ENCODE data around the gene TXNDC12.

TXNDC12 gene

DNA sequence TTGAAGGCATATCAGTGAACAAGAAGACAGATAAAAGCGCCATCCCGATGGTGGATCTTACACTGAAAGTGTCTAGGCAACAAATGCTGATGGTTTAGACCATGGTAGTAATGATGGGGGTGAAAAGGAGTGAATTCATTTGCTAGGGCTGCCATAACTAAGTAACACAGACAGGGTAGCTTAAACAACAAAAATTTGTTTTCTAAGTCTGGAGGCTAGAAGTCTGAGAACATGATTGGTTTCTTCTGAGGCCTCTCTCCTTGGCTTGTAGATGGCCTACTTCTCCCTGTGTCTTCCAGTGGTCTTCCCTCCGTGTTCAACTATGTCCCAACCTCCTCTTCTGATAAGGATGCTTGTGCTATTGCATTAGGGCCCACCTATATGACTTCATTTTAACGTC lies 51.1 kb downstream of the TXNDC12 start:
- FAIRE-seq, result no peak
- DNase-seq (ENCODE audit: insufficient read length, low spot score), result no peak

DNA sequence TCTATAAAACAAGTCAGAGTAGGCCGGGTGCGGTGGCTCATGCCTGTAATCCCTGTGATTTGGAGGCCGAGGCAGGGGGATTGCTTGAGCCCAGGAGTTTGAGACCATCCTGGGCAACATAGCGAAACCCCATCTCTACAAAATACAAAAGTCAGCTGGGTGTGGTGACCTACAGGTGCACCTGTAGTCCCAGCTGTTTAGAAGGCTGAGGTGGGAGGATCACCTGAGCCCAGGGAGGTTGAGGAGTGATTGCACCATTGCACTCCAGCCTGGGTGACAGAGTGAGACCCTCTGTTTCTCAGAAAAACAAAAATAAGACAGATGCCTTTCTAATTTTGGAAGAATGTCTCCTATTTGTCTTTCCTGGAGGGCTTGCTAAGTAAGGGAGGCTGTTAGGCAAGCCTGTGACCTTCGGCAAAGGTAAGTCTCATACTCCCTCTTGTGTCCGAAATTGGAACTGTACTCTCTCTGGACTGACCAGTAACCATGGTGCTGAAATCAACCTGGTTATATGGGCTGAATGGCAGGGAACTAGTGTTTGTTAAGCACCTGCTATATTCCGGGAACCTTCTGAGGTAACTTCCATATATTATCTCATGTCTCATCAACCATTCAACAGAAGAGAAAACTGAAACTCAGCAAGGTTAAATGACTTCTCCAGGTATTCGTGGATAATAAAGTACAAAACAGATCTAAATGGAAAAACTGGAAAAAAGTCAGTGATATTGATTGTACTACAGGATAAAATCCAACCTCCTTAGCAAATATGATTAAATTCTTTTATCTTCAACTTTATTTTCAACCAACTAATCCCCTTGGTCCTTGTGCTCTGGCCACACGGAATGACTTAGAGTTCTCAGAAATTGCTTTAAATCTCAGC lies 52.7 kb downstream of the TXNDC12 start:
- DNase-seq (ENCODE audit: insufficient read length, low spot score) (peak; percentile 83), FAIRE-seq (peak; percentile 36)

DNA sequence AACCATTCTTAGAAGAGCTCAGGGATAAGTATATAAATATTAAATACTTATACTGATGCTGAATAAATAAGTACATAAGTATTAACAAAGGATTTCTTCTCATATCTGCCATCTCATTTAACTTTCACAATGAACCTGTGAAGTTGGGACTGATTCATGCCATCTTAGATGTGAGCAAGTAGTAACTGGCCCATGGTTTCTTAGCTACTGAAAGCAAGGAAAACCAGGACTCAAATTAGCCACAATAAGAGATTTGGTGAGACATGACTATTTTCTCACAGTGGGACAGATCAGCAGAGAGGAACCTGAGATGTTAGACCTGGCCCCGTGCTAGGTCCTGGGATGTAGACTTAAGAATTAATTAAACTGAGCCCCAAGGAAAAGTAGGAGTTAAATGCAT lies 56.3 kb downstream of the TXNDC12 start:
- FAIRE-seq (no peak), DNase-seq (ENCODE audit: insufficient read length, low spot score) (no peak)

DNA sequence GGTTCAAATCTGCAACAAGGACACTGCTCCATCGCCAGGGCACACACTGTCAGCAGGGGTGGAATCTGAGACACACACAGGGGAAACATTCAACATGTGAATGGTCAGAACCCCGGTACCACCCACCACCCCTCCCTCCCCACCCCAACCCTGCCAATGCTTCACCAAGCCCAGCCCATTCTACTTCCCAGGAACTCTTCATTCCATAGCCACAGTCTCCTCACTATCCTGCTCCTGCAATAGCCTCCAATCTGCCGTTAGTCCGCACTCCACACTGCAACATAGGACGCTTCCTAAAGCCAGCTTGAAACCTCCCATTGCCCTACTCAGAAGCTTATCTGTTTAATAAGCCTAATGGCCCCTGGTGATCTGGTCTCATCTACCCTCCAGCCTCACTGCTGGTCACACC lies 57.0 kb downstream of the TXNDC12 start:
- no peak for FAIRE-seq
- no peak for DNase-seq (ENCODE audit: insufficient read length, low spot score)

DNA sequence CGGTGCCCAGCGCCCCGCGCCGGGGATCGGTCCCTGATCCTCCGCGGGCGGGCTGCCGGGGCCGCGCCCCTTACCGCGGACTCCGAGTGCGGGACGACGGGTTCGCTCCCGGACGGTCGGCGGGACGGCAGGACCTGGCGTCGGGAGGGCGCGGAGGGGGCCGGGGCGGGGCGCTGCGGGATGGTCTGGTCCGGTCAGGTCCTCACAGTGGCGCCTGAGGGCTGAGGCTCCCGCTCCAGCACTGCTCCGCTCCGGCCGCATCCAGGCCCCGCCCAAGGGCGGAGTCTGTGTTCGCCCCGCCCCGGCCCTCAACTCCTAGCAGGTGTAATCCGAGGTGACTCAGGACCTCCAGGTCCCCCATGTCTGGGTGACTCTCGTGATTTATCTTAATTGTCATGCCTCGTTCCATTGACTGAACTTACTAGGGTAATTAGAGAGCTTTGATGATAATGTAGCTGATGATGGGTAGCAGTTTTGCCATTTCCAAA lies 64.5 kb downstream of the TXNDC12 start, which contains the start of gene RAB3B:
Gene RAB3B, minus strand, starts transcription at position 223 of the 488 bp plus-strand sequence. CDS start 13,583 bp downstream, outside the sequence.
- FAIRE-seq (no peak), DNase-seq (ENCODE audit: insufficient read length, low spot score) (peak; percentile 84)

DNA sequence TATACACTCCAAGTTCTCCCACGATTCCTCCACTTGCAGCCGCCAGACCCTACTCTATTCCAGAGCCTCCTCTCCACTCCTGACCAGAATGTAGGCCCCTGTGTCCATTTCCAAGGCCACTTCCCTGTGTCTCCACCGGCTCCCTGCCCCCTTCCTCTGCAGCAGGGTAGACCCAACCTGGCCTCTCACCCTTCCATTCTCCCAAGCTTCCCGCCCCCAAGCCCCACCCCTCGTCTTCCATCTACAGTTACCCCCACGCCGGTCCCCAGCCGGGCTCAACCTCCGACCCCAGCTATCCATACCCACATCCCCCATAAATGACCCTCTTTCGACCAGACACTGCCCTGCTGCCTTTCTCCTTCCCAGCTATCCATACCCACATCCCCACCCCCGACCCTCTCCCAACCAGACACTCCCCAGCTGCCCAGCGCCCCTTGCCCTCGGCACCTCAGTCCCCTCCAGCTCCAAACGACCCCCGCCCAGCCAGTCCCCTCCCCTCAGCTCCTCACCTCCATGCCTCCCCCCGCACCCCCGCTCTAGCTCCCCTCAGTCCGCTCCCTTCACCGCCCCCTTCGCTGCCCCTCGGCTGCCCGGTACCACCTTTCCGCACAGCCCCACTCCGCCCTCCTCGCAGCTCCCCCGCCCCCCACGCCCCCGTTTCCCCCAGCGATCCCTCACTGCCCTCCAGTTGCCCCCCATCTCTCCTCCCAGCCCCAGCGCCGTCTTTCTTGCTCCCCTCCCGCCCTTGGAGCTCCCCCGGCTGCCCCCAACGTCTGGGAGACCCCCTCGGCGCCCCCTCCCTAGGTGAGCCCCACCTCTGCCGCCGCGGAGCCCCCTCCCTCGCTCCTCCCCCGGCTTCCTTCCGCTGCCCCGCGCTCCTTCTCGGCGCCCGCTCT lies 65.2 kb downstream of the TXNDC12 start:
- DNase-seq (ENCODE audit: insufficient read length, low spot score), result no peak
- no peak for FAIRE-seq

DNA sequence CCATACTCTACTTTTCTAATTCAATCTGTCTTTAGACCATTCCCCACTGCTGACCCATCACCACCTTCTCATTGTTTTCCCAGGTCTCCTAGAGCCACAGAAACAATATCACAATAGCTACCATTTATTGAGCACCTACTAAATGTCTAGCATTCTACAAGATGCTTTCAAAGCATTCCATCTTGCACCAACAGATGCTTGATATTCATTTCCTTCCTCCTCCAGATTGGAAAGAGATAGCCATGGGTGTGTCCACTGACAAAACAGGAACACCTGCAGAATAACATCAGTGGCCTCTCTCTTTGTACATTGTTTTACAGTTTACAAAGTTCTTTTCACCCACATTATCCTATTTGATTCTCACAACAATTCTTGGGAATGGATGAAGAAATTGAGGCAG lies 66.7 kb downstream of the TXNDC12 start:
- DNase-seq (ENCODE audit: insufficient read length, low spot score) (no peak), FAIRE-seq (no peak)

DNA sequence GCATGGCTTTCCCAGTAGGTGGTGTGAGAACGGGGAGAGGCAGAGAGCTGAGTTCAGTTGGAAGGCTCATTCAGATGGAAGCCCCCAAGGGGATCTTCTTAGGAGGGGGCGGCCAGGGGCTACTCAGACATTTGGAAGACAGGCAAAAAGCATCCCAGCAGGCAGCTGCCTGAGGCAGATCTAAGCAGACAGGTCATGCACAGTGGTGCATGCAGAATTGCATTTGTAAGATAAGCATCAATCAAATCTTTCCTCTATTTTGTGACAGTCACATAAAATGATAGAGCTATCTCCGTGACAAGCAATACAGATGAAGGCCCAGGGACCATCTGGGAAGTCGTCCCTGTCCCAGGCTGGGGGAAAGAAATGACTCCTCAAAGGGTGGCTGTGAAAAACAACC lies 68.3 kb downstream of the TXNDC12 start:
- DNase-seq (ENCODE audit: insufficient read length, low spot score), result no peak
- no peak for FAIRE-seq

DNA sequence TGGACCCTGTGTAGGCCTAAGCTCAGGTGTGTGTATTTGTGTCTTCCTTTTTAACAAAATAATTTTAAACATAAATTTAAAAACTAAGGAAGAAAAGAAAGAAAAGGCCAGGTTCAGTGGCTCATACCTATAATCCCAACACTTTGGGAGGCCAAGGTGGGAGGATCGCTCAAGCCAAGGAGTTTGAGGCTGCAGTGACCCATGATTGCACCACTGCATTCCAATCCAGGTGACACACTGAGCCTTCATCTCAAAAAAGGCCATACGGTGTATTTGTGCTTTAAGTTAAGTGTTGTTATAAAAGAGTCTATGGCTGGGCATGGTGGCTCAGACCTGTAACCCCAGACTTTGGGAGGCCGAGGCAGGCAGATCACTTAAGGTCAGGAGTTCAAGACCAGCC lies 72.8 kb downstream of the TXNDC12 start:
- FAIRE-seq (no peak), DNase-seq (ENCODE audit: insufficient read length, low spot score) (no peak)

DNA sequence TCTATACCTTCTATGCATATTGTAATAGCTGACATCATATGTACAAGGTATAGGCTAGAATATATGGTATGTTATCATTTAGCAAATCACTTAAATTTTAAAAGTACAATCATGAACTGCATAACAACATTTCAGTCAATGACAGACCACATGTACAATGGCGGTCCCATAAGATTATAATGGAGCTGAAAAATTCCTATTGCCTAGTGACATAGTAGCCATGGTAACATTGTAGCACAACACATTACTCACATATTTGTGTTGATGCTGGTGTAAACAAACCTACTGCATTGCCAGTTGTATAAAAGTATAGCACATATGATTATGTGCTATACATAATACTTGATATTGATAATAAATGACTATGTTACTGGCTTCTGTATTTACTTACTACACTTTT lies 73.4 kb downstream of the TXNDC12 start:
- DNase-seq (ENCODE audit: insufficient read length, low spot score) (no peak), FAIRE-seq (no peak)

DNA sequence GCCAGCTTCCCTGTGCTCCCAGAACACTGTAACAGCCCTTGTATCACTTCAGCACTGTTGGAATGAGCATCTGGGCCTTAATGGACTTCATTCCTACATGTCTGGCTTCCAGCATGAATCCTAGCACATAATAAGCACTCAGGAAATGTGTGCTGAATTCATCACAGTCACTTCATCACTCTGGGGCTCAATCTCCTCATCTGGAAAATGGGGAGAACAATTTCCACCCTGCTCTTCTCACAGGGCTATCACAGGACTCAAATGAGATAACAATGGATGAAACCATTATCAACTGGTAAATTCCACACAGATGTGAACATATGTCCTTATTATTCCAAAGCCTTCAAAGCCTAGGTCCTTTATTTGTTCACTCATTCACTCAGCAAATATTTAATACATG lies 76.9 kb downstream of the TXNDC12 start:
- no peak for DNase-seq (ENCODE audit: insufficient read length, low spot score)
- no peak for FAIRE-seq

DNA sequence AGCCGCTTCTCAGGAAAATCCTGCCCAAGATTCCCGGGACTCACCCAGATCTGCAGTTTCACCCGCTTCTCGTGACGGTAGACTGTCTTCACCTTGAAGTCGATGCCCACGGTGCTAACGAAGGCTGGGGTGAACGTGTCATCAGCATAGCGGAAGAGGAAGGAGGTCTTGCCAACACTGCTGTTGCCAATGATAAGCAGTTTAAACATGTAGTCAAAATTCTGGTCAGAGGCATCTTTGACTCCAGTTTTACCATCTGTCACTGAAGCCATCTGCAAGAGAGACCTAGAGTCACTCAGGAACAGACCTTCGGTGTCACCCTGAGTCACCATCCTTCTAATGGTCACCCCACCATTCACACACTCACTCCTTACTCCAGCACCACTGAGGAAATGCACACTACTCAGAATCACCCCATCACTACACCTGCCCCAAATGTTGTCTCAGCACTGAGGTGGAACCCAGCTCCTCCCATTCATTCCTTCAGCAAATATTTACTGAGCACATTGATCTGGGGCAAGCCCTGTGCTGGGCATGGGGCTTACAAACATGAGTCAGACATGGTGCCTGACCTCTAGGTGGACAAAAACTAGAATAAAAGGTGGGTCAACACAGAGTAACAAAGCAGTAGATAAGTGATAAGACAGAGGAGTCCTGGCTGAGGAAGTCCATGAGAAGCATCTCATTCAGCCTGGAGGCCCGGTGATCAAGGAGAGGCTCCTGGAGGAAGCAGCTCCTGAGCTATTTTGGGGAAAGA lies 78.0 kb downstream of the TXNDC12 start:
- FAIRE-seq, result no peak
- DNase-seq (ENCODE audit: insufficient read length, low spot score), result no peak

DNA sequence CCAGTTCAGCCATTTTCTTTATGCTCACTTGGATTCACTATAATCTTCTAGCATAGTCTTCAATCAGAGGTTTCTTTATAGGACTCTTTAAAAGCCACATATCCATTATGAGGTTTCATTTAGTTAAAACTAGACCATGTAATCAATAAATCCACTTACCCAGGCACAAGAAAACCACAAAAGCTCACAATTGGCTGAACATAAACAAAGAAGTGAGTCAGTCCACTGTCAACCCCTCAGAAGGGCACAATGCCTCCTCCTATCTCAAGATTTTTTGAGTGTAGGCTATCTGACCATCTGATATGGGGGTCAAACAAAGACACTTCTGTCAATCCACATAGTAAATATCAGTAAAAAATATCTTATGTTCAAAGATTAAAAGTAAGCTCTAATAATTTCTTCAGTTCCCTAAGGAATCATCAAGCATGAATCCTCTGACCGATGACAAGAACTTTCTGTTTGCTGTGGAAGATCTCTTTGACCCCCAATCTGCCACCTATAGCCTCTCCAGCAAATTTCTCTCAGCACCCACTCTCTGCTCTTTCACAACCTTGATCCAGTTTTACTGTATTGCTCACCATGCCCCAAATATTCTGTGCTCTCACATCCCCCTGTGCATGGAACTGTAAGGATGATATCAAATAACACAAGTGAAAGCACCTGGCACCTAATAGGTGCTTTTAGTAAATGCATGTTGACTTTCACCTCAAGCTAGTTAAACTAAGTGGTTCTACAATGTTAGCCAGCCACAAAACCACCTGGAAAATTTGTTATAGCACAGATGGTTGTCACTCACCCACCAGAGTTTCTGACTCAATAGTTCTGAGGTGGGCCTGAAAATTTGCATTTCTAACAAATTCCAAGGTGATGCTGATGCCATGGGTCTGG lies 81.2 kb downstream of the TXNDC12 start:
- DNase-seq (ENCODE audit: insufficient read length, low spot score), result no peak
- no peak for FAIRE-seq

Measured in HTR-8/SVneo (cell line).